Measurements from ENCODE around the gene PIGL. TPM values are rescaled to one million over a fixed set of nuclear protein-coding genes. Genes with fewer than 3 reads are reported as not detected.
A peak's percentile ranks its signal among the peaks of the same experiment; 100 is the strongest.

The PIGL gene
- polyA plus RNA-seq, 1 donor from 2014 or later, result 14.7 TPM

GRCh38 chr17:16247586-16247984 lies 30.6 kb downstream of the PIGL start:
- Mint-ChIP-seq H3K27me3 (no peaks in the 10 kb centered on the region), H3K4me1 (peaks cover 0 to 6% (median 2%) of the 10 kb centered on the region in 3 donors), H3K4me3 (no peak overlapping the region), H3K27ac (no peak overlapping the region), H3K36me3 (peaks cover 13% of the 10 kb centered on the region), H3K9me3 (no peaks in the 10 kb centered on the region)

GRCh38 chr17:16250635-16251034 lies 33.6 kb downstream of the PIGL start:
- H3K27ac Mint-ChIP-seq, result peak overlapping the region in 1 of 3 donors; percentile 21

GRCh38 chr17:16251043-16251442 lies 34.0 kb downstream of the PIGL start:
- Mint-ChIP-seq H3K4me3 (no peak overlapping the region), H3K27ac (peak overlapping the region in 1 of 3 donors; percentile 21), H3K9me3 (no peaks in the 10 kb centered on the region), H3K4me1 (peaks cover 2 to 6% (median 5%) of the 10 kb centered on the region in 3 donors), H3K36me3 (peaks cover 18% of the 10 kb centered on the region), H3K27me3 (no peaks in the 10 kb centered on the region)

More at GRCh38 chr17:16250635-16251034, 33.6 kb downstream of the PIGL start:
- no peaks in the 10 kb centered on the region for H3K9me3 Mint-ChIP-seq
- H3K4me3 Mint-ChIP-seq, result no peak overlapping the region
- peaks cover 2 to 6% (median 5%) of the 10 kb centered on the region in 3 donors for H3K4me1 Mint-ChIP-seq
- peaks cover 18% of the 10 kb centered on the region for H3K36me3 Mint-ChIP-seq
- H3K27me3 Mint-ChIP-seq, result no peaks in the 10 kb centered on the region

GRCh38 chr17:16251556-16251955 lies 34.5 kb downstream of the PIGL start:
- H3K9me3 Mint-ChIP-seq, result no peaks in the 10 kb centered on the region
- H3K36me3 Mint-ChIP-seq, result peaks cover 18% of the 10 kb centered on the region
- no peak overlapping the region for H3K27ac Mint-ChIP-seq
- no peak overlapping the region for H3K4me3 Mint-ChIP-seq
- no peaks in the 10 kb centered on the region for H3K27me3 Mint-ChIP-seq
- peaks cover 2 to 6% (median 5%) of the 10 kb centered on the region in 3 donors for H3K4me1 Mint-ChIP-seq

- H3K9me3 Mint-ChIP-seq, result no peaks in the 10 kb centered on the region
- H3K4me1 Mint-ChIP-seq, result peaks cover 2 to 5% (median 3%) of the 10 kb centered on the region in 3 donors
Observed at GRCh38 chr17:16254773-16255400, 37.9 kb downstream of the PIGL start.

GRCh38 chr17:16255481-16255921 lies 38.5 kb downstream of the PIGL start:
- Mint-ChIP-seq H3K27ac (no peak overlapping the region), H3K9me3 (no peaks in the 10 kb centered on the region), H3K4me3 (peak overlapping the region in 1 of 4 donors; percentile 61), H3K27me3 (no peaks in the 10 kb centered on the region), H3K4me1 (peaks cover 2 to 5% (median 3%) of the 10 kb centered on the region in 3 donors), H3K36me3 (peaks cover 9% of the 10 kb centered on the region)

More at GRCh38 chr17:16254773-16255400, 37.9 kb downstream of the PIGL start:
- H3K36me3 Mint-ChIP-seq, result peaks cover 9% of the 10 kb centered on the region
- H3K27me3 Mint-ChIP-seq, result no peaks in the 10 kb centered on the region
- peak overlapping the region in 1 of 3 donors; percentile 39 for H3K27ac Mint-ChIP-seq
- no peak overlapping the region for H3K4me3 Mint-ChIP-seq

GRCh38 chr17:16258901-16259300 lies 41.9 kb downstream of the PIGL start:
- H3K27me3 Mint-ChIP-seq, result no peaks in the 10 kb centered on the region
- peaks cover 0 to 3% (median 2%) of the 10 kb centered on the region in 3 donors for H3K4me1 Mint-ChIP-seq
- H3K27ac Mint-ChIP-seq, result no peak overlapping the region
- H3K4me3 Mint-ChIP-seq, result no peak overlapping the region
- peaks cover 6% of the 10 kb centered on the region for H3K36me3 Mint-ChIP-seq
- H3K9me3 Mint-ChIP-seq, result no peaks in the 10 kb centered on the region

- H3K27ac Mint-ChIP-seq, result no peak overlapping the region
Observed at GRCh38 chr17:16259926-16260325, 42.9 kb downstream of the PIGL start.

GRCh38 chr17:16261049-16261448 lies 44.0 kb downstream of the PIGL start:
- Mint-ChIP-seq H3K9me3 (no peaks in the 10 kb centered on the region), H3K4me1 (peaks cover 0 to 4% (median 0%) of the 10 kb centered on the region in 3 donors), H3K36me3 (peaks cover 6% of the 10 kb centered on the region), H3K27ac (no peak overlapping the region), H3K4me3 (no peak overlapping the region), H3K27me3 (no peaks in the 10 kb centered on the region)

More at GRCh38 chr17:16259926-16260325, 42.9 kb downstream of the PIGL start:
- Mint-ChIP-seq H3K36me3 (peaks cover 3% of the 10 kb centered on the region), H3K4me3 (no peak overlapping the region), H3K4me1 (peaks cover 0 to 3% (median 0%) of the 10 kb centered on the region in 3 donors), H3K27me3 (no peaks in the 10 kb centered on the region), H3K9me3 (no peaks in the 10 kb centered on the region)

GRCh38 chr17:16262201-16262600 lies 45.2 kb downstream of the PIGL start:
- peaks cover 2 to 6% (median 4%) of the 10 kb centered on the region in 3 donors for H3K4me1 Mint-ChIP-seq
- no peaks in the 10 kb centered on the region for H3K9me3 Mint-ChIP-seq
- H3K27me3 Mint-ChIP-seq, result no peaks in the 10 kb centered on the region
- H3K27ac Mint-ChIP-seq, result no peak overlapping the region
- H3K4me3 Mint-ChIP-seq, result no peak overlapping the region
- H3K36me3 Mint-ChIP-seq, result peaks cover 8% of the 10 kb centered on the region

- Mint-ChIP-seq H3K4me3 (peak overlapping the region in 1 of 4 donors; percentile 3), H3K27me3 (no peaks in the 10 kb centered on the region), H3K27ac (peak overlapping the region; percentile 6 to 87 (median 71)), H3K36me3 (peaks cover 8% of the 10 kb centered on the region), H3K9me3 (no peaks in the 10 kb centered on the region), H3K4me1 (peaks cover 12 to 18% (median 13%) of the 10 kb centered on the region in 3 donors)
Observed at GRCh38 chr17:16267174-16267573, 50.2 kb downstream of the PIGL start.

GRCh38 chr17:16269658-16270057 lies 52.6 kb downstream of the PIGL start:
- peaks cover 7% of the 10 kb centered on the region for H3K36me3 Mint-ChIP-seq
- no peaks in the 10 kb centered on the region for H3K9me3 Mint-ChIP-seq
- peaks cover 16 to 23% (median 17%) of the 10 kb centered on the region in 3 donors for H3K4me1 Mint-ChIP-seq
- H3K4me3 Mint-ChIP-seq, result no peak overlapping the region
- H3K27ac Mint-ChIP-seq, result no peak overlapping the region
- H3K27me3 Mint-ChIP-seq, result no peaks in the 10 kb centered on the region

GRCh38 chr17:16272111-16272840 lies 55.3 kb downstream of the PIGL start:
- Mint-ChIP-seq H3K27ac (peak overlapping the region in 1 of 3 donors; percentile 23), H3K9me3 (no peaks in the 10 kb centered on the region), H3K4me3 (no peak overlapping the region), H3K4me1 (peaks cover 13 to 16% (median 14%) of the 10 kb centered on the region in 3 donors), H3K36me3 (peaks cover 2% of the 10 kb centered on the region), H3K27me3 (no peaks in the 10 kb centered on the region)

- Mint-ChIP-seq H3K36me3 (peaks cover 3% of the 10 kb centered on the region), H3K9me3 (no peaks in the 10 kb centered on the region), H3K27me3 (no peaks in the 10 kb centered on the region), H3K4me3 (no peak overlapping the region), H3K27ac (no peak overlapping the region), H3K4me1 (peaks cover 4 to 9% (median 5%) of the 10 kb centered on the region in 3 donors)
Observed at GRCh38 chr17:16273499-16273898, 56.5 kb downstream of the PIGL start.

- H3K4me1 Mint-ChIP-seq, result peaks cover 4 to 9% (median 5%) of the 10 kb centered on the region in 3 donors
- H3K36me3 Mint-ChIP-seq, result peaks cover 5% of the 10 kb centered on the region
- H3K9me3 Mint-ChIP-seq, result no peaks in the 10 kb centered on the region
- peak overlapping the region in 1 of 3 donors; percentile 6 for H3K27ac Mint-ChIP-seq
- no peak overlapping the region for H3K4me3 Mint-ChIP-seq
- no peaks in the 10 kb centered on the region for H3K27me3 Mint-ChIP-seq
Observed at GRCh38 chr17:16273929-16274339, 56.9 kb downstream of the PIGL start.

Measured in IgD-negative memory B cell (primary cell).